HG02623 (cell line): ENCODE results near the gene SLC22A3.

ENCODE experiments used
- ATAC-seq: cut with Tn5 transposase; IDR thresholded peaks from one replicate; pipeline ENCODE4 v1.9.1; 2021; ENCODE audit warnings: moderate library complexity; ENCODE audit not compliant: unreplicated experiment

The SLC22A3 gene

DNA sequence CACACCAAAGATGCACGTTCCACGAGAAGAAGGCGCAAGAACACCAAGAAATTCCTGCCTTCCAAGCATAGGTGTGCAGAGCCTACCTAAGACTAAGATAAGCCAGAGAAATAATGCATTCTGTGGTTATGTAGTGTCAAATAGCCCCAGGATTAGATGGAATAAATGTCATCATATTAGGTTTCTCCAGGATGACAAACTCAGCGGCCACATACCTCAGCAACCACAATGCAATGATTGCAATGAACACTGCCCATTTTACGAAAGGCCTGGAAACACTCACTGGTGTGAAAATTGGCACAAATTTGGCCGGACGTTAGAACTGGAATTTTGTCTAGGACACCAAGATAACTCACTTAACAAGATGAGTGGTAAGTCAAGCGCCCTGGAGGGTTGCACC is 129.7 kb downstream of the SLC22A3 start:
- no peak for ATAC-seq

DNA sequence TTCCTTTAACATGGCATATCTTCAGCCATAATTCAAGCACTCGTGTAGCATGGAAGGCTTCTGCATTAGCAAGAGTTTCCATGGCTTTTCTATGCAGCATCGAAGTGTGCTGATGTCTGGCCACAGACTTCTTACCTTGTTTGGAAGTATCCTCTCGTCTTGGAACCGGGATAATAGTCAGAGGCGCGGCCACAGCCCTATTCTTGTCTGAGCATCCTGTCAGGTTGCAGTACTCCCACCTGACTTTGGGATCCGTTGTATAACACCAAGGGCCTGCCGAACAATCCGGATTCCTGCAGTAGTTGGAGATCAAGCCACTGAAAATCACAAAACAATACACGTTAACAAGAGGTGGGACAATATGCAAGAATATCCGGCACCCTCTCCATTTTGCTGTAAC is 138.9 kb downstream of the SLC22A3 start:
- no peak for ATAC-seq

DNA sequence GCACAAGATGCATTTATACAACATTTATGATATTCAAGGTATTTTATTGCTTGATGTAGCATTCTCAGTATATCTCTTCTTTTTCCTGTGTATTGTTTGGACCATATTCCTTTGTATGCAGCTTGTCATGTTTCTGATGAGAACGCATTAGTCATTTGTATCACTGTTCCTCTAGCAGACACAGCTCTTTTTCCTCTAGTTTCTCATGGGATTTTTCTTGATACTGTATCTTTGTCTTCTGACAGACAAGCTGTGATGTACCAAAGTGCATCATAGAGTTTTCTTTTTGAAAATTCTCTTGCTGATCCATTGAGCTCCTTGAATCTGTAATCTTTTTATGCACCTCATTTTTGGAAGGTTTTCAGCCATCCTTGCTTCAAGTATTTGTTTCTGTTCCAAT is 140.9 kb downstream of the SLC22A3 start:
- ATAC-seq: no peak

DNA sequence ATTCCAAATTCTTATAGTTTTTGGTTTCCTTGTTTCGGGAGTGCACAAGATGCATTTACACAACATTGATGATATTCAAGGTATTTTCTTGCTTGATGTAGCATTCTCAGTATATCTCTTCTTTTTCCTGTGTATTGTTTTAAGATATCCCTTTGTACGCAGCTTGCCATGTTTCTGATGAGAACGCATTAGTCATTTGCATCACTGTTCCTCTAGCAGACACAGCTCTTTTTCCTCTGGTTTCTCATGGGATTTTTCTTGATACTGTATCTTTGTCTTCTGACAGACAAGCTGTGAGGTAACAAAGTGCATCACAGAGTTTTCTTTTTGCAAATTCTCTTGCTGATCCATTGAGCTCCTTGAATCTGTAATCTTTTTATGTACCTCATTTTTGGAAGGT is 146.4 kb downstream of the SLC22A3 start:
- ATAC-seq: no peak

DNA sequence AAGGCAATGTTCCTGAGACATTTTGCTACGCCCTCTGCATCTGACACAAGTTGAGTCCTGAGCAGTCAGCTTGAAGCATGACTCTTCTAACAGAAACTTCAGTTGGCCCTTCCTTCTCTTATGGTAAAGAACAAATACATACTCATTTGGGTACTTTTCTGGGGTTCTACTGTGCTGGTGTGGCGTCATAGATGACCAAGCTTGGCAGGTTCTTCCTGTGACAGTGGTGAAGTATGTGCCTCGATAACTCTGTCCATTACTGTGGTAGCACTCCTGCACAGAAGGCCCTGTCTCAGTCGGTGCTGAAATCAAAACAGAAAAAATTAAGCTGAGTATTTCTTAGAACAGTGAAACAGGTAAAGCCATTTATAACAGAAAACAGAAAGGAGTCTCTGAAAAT is 152.5 kb downstream of the SLC22A3 start:
- no peak for ATAC-seq
